SH-SY5Y (cell line): ENCODE results near the gene MAPK13.

Experiments
- GATA2 ChIP-seq: IDR thresholded peaks from 2 replicates; pipeline ENCODE4 v1.6.1; 2011; ENCODE audit warnings: mild to moderate bottlenecking, low read depth, low read length
- GATA3 ChIP-seq: IDR thresholded peaks from 2 replicates; pipeline ENCODE4 v1.6.1; 2011; ENCODE audit warnings: low read depth, mild to moderate bottlenecking, low read length, moderate library complexity

DNA sequence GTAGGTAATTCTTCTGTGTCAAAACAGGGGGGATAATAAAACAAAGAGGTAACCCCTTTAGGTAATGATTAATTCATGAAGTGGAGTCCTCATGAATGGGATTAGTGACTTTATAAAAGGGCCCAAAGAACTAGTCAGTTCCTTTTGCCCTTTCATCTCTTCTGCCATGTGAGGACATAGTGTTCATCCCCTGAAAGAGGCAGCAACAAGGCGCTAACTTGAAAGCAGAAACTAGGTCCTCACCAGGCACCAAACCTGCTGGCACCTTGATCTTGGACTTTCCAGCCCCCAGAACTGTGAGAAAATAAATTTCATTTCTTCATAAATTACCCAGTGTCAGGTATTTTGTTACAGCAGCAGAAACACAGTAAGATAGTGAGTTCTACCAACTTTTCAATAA lies 49.8 kb downstream of the MAPK13 start:
- TF ChIP-seq GATA2 (no peak), GATA3 (no peak)
